HG02981 (cell line): ENCODE measurements around the gene HS3ST4.
"Not testable (repeated sequence)": the region's sequence is repeated elsewhere in the genome, so short reads cannot be mapped to it uniquely, and the experiment has no call there.

Experiments used
- ATAC-seq: cut with Tn5 transposase; IDR thresholded peaks from one replicate; pipeline ENCODE4 v1.9.1; 2021; ENCODE audit warnings: mild to moderate bottlenecking, moderate library complexity; ENCODE audit not compliant: unreplicated experiment

The HS3ST4 gene

DNA sequence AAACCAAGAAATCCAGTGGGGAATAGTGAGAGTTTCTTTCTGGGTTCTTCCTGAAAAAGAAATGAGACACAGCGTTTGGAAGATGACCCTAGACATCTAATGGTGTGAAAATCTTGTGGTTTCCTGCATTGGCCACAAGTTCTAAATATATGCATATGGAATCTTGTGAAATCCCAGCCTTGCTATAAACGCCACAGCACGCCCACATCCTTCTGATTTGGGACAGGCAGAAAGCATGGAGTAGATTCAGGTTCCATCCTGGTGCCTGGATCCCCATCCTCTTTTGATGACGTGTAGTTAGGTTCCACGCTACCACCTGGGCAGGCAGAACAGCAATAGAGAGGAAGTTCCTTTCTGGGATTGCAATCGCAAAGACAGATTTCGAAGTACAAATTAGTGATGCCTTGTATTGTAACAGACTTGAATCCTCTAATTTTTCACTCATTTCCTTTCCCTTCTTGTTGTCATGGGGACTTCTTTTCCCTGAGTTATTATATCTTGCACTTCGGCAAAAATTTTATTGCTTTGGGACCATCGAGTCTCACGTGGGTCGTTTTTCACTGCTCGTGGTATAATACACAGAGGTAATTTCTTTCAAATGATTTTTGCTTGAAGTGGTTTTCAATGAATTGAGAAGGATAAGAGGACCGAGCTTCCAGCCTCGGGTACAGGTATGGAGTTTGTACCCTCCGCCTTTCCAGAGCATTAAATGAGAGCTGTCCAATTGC lies 37.6 kb downstream of the HS3ST4 start:
- ATAC-seq: no peak

DNA sequence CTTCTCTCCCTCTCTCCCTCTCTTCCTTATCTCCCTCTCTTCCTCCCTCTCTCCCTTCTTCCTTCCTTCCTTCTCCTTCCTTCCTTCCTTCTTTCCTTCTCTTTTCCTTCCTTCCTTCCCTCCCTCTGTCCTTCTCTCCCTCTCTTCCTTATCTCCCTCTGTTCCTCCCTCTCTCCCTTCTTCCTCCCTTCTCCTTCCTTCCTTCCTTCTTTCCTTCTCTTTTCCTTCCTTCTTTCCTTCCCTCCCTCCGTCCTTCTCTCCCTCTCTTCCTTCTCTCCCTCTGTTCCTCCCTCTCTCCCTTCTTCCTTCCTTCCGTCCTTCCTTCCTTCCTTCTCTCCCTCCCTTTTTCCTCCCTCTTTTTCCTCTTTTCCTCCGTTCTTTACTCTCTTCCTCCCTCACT lies 38.6 kb downstream of the HS3ST4 start:
- ATAC-seq: no peak

DNA sequence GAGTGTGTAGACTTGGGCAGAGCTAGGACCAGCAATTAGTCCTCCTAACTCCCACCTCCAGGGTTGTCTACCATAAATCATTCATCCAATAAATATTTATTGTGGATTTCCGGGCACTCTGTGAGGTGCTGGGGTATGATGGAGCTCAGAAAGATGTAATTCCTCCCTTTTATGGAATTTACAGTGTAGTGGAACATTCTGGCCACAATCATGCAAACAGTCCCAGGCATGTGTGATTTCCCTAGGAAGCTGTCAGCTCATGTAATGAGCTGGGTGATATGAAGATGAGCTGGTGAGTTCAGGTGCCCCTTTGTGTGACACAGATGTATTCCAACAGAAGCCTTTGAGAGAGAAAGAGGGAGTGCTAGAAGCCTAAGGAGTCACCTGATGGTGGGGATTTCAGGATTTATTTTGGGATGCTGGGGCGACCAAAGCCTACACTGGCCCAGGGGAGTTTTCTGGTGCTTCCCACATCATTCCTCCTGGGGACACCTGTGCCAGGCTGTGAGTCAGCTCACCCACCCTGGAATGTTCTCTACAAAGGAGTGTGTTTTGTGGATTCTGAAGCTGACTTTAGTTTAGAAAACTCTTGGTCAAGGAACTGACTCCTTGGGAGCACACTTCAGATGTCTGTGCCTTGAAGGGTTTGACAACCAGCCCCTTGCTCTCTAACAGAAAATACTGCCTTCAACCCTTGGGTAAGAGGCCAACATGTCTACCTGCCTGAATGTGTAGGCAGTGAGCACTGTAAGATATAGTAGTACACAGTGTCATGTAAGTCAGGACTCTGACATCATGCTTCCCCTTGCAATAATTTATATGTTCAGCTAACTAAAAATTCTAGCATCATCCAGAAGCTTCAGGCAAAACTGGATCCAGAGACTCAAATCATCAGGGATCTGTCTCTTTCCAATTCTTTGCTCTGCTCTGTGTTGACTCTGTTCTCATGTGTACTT lies 42.9 kb downstream of the HS3ST4 start:
- no peak for ATAC-seq

DNA sequence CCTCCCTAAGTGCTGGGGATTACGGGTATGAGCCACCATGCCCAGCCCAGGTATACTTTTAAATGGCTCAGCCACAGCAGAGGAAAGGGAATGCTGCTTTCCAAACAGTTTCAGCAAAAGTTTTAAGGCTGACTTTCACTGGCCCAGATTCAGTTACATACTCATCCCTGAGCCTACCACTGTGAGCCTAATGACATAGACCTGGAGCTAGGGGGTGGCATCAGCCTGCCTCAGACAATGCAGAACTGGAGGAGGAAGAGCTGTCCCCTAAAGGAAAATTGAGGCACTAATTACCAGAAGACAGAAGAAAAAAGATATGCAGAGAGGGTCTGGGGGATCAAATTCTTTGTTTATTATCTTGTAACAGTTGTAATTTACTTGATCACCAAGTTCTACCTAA lies 43.9 kb downstream of the HS3ST4 start:
- ATAC-seq: no peak

DNA sequence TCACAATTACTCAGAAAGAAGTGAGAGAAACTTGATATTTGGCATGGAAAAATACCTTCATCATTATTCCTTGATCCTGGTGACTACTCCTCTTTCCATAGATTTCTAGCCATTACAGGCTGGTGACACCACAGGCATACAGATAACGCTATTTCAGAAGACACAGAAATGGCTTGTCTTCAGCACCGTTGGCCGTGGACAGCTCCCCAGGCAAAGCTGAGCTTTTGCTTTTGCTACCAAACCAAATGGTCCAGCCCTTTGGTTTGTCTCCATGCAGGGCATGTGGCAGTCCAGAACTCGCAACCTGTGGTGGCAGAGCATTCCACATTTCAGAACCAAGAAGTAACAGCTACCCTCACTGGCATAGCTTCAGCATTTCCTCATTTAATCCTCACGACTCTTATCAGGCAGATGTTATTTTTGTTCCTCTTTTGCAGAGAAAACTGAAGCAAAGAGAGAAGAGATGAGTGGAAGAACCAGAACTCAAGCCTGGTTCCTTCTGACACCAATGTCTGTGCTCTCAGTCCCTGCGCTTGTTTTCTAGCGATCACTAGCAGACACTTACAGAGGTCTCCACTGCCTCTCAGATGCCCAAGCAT lies 55.5 kb downstream of the HS3ST4 start:
- no peak for ATAC-seq

DNA sequence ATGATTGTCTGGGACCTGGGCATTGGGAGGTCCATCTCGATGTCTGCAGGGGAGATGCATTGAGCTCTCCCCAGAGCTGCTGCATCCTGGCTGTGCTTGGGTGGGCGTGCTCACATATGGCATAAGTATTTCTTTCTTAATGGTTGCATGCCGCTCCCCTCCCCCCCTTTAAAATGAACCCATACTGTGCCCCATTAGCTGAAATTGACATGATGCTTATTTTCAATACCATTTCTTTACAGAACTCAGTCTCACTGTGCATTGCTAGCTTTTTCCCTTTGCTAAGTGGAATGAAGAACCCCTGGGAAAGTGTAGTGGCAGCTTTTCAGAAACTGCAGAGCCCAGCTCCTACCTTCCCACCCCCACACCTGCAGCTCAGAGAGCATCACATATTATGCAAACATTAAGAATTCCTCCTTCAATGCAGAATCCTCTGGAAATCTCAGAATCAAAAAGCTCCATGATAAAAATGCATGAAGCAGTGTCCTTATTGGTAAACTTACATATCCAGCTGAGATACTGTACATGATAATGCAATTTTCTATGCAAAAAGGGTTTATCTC lies 56.4 kb downstream of the HS3ST4 start:
- no peak for ATAC-seq

DNA sequence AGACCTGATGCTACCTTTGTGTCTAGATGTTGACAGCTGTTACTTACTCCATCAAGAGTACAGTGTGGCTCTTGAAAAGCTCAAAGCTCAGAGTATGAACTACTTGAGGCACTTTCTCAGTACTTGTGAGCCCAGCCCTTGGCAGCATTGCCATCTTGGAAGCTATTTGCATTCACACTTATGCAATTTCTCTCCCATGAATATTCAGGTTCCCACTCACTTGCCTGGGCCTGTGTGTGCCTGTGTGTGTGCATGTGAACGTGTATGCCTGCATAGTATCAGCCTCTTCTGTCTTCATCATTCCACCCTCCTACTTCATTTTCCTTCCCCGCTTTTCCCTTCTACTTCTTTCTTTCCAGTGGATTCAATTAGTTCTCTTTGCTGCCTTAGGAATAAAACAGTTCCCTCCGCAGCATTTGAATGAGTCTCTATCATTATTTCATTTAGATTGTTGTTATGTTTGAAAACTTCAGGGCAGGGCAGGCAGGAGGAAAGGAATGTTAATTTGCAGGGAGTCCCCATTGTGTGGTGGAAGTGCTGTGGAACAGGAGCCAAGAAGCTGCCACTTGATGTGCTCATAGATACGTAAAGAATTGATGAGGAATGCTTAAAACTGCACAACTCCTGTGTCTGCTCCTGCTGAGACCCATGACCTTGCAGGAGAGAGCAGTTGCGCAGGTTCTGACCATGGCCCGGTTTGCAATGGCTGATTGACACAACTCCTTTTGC lies 58.9 kb downstream of the HS3ST4 start:
- ATAC-seq: no peak

DNA sequence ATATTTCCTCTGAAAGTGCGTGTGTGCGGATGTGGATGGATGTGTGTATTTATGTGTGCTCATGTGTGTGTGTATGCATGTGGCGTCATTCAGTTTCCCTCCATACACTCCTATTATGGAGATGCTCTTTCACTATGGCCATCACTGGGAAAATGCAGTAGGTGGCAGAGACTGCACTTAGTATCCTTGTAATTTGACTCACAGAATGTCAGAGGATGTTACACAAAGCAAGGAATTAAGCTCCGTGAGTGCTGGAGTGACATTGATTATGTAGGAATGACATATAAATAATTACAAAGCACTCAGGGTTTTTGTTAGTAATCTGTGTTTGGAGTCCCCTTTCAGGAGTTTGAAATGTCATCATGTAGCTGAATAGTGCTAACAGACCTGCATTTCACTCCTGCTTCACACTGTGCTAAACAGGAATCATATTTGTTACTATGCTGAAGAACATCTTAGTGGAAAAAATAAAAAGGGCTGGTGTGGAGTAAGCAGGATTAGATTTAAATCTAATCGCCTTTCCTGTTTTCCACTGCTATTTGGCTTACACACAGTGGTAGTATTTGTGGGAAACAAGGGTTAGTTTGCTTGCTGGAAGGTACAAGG lies 59.6 kb downstream of the HS3ST4 start:
- no peak for ATAC-seq

DNA sequence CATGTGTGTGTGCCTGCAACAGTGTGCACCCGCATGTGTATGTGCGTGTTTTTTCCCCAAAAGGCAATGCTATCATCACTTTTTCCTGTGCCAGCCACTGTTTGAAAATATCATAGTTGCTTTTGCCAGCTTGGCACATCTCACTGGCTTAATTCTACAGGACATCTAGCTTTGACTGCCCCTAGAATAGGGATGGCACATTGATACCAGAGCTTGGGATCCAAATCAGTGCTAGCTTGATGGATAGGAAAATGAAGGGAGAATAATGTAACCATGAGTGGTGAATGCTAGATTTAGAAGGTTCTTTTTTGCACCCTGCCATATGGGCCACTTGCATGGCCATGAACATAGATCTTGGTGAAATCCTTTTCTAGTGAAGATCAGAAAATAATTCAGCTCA lies 72.7 kb downstream of the HS3ST4 start:
- no peak for ATAC-seq

DNA sequence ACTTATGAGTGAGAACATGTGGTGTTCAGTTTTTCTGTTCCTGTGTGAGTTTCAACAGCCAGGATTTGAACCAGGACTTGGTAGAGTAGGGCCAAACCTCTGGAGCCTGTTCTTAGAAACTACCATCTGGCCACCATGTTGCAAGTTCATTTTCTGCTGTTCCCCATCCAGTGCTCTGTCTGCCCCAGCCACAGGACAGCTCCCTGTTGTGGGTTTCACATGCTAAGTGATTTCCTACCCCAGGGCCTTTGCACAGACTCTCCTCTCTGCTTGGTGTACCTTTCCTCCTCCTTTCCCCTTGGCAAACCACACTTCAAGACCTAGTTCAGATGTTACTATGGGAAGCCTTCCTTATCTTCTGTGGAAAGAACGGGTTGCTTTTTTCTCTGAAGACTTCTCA lies 79.5 kb downstream of the HS3ST4 start:
- ATAC-seq: no peak

DNA sequence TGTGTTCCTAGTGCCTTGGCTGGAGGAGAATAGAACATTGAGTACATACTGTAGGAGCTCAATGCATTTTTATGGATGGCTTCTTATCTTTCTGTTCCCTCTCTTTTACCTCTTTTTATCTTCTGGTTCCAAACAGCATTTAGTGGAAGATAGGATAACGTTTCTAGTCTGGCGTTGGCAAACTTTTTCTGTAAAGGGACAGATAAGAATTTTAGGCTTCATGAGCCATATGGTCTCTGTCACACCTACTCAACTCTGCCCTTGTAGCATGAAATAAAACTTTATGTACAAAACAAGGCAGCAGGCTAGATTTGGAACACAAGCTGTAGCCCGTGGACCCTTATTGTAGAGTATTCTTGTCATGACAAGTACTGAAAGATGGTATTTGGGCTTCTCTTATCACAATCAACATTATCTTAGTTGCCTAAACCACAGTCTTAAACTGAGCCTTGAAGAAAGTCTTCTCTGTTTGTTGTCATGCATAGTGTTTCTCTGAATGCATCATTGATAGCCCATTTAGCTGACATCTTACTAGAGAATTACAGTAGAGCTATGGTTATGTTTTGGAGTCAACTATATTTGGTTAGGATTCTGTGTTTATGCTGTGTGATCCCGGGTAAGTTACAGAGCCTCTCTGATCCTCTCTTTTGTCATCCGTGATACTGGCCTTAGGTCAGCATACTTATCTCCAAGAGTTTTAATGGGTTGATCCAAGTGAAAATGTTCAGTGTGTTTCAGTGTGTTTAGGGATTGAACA lies 80.2 kb downstream of the HS3ST4 start:
- ATAC-seq: no peak

DNA sequence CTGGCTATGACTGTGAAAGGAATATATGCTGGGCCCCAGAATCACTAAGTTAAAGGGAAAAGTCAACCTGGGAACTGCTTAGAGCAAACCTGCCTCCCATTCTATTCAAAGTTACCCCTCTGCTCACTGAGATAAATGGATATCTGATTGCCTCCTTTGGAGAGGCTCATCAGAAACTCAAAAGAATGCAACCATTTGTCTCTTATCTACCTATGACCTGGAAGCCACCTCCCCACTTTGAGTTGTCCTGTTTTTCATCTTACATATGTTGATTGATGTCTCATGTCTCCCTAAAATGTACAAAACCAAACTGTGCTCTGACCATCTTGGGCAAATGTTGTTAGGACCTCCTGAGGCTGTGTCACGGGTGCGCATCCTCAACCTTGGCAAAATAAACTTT lies 84.5 kb downstream of the HS3ST4 start:
- not testable (repeated sequence) for ATAC-seq

DNA sequence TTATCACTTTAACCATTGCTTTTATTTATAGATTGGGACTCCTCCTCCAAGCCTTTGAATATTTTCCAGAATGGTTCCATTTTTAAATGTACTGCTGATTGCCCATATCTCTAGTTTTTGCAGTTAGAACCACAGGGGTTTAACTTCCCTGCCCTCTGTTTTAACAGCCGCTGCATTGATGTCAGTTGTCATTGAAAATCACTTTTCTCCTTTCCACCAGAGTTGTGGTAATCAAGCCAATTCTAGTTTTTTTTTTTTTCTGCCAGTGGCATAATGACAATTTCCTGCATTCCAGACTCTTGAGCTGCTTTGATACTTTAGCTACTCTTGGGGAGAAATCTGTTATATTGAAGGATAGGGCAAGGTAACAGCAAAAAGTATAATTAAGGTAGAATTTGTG lies 91.5 kb downstream of the HS3ST4 start:
- no peak for ATAC-seq

DNA sequence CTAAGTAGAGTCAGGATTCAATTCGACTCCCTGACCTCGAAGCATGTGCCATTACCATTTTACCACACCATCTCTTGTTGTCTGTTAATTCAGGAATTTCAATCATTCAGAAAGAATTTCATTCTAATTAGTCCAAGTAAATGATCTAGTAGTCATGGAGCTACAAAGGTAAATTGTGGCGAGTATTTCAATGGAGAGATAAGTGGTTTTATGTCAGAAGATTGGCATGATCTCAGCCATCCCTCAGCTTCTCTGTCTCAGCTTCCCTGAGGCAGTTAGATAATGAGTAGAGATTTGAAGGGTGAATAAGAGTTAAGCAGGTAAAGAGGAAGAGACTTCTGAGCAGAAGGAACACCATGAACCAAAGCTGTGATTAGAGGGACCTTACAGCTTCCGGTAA lies 93.6 kb downstream of the HS3ST4 start:
- no peak for ATAC-seq

DNA sequence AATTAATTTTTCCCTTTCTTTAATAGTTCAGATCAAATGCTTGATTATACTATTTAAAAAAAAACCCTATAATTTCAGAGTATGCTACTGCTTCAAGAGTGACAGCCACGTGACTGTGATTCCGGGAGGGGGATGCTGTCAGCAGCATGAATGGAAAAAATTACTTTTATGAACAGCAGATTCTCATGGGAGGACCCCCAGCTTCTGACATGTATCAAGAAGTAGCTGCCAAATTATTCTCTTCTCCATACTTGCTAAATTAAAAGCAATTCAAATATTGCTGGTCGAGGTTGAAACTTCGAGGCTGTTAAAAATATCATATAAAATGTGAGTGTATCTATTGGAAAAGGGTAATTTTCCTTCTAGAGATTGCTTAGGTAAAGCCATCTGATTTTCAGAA lies 95.0 kb downstream of the HS3ST4 start:
- ATAC-seq: no peak

DNA sequence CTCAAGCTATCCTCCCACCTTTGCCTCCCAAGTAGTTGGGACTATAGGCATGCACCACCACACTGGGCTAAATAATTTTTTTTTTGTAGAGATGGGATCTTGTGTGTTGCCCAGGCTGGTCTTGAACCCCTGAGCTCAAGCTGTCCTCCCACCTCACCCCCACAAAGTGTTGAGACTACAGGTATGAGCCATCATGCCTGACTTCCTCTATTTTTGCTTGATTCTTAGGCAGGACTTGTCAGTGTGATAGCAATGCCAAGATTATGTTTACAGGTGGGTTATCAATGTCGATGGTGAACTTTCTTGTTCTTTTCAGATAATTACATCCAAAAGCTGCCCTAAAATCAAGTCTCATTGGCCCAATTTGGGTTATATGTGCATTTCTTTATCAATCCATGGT lies 96.9 kb downstream of the HS3ST4 start:
- ATAC-seq: no peak

DNA sequence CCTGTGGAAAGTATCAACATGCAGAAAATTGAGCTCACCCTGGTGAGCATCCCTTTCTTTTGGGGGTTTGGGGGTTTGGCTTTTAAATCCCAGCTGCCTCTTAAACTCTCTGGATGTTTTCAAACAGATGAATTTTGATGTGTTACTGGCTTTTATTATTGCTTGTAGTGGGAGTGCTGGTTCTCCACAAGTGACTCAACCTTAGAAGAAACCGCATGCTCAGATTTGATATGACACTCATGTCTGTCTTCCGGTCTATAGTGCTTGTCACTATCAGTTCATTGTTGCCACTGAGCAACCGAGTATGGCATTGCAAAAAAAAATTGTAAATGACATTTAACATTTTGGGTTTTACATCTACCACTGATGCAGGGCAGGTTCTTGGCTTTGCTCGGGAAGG lies 104.5 kb downstream of the HS3ST4 start:
- ATAC-seq: no peak

DNA sequence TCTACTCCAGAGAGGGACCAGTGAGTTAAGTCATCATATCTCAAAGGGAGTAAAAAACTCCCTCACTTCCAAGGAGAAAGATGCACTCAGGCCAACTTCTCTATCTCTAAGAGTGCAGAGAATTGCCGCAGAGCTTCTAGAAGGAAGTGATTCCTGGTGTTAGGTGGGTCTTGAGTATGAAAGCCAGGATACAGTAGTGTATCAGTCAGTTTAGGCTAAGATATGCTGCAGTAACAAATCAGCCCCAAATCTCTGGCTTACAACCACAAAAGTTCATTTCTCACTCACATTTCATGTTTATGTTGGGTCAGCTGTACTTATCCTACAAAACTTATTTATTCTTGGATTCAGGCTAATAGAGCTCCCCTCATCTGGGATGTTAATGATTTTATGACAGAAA lies 106.3 kb downstream of the HS3ST4 start:
- ATAC-seq: no peak

DNA sequence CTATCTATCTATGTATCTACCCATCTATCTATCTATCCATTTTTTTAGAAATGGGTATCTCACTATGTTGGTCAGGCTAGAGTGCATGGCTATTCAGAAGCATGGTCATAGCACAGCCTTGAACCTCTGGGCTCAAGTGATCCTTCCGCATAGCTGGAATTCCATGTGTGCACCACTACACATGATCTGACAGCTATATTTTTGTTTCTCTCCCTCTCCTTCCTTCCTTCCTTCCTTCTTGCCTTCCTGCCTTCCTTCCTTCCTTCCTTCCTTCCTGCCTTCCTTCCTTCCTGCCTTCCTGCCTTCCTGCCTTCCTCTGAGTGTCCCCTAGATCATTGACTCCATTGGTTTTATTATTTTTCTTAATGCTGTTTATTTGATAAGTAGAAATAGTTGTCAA lies 108.1 kb downstream of the HS3ST4 start:
- no peak for ATAC-seq

DNA sequence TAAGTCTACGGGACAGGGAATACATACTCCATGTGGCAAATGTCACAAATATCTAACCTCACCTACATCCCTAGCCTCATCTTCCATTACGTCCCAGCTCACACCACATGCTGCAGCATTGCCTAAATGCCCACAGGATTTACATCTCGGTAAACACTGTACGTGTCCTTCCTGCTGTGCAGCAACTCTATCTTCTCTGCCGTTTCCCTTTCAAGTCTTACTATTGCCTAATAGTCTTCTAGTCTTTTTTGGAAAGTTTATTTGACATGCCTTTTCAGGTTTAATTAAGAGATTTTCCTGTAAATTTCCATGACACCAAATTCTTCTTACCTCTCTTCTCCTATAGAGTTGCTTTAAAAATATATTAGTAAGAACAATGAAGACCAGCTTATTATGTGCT lies 120.5 kb downstream of the HS3ST4 start:
- ATAC-seq: no peak
